ENCODE results near the gene DNAH2.

The DNAH2 gene

GRCh38 chr17:7703584-7704479 is 13.7 kb upstream of the DNAH2 start:
- DNase-seq (ENCODE audit: low read depth): peak; percentile 43

DNA sequence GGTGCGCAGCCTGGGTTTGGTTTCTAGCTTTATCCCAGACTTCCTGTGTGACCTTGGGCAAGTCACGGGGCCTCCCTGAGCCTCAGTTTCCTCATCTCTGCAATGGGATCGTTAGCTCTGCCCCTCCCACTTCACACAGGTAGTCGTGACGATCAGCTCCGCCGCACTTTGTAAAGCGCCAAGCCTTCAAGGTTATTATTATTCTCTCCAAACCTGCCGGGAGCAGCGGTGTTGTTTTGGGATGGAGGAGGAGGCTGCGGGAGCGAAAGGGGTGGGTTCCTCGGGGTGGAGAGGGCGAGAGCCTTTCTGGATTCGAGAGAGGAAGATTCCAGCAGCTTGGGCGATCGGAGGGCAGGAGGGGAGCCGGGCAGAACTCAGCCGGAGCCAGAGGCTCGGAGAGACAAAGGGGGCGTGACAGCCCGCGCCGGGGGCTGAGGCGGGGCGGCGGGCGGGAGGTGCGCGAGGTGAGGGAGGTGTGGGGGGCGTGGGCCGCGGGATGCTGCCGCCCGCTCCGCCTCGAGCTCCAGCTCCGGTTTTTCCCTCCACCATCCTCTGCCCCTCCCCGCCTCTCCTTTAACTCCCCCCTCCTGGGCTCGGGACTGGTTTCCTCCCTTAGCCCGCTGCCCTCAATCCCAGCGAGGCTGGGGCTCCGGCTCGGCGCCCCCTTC is 12.8 kb upstream of the DNAH2 start, which contains the start of gene EFNB3:
Gene EFNB3 (plus strand): TSS at position 602 of the 668 bp plus-strand sequence. CDS start 397 bp downstream, outside the sequence.
- DNase-seq (ENCODE audit: low read depth): peak; percentile 24

DNA sequence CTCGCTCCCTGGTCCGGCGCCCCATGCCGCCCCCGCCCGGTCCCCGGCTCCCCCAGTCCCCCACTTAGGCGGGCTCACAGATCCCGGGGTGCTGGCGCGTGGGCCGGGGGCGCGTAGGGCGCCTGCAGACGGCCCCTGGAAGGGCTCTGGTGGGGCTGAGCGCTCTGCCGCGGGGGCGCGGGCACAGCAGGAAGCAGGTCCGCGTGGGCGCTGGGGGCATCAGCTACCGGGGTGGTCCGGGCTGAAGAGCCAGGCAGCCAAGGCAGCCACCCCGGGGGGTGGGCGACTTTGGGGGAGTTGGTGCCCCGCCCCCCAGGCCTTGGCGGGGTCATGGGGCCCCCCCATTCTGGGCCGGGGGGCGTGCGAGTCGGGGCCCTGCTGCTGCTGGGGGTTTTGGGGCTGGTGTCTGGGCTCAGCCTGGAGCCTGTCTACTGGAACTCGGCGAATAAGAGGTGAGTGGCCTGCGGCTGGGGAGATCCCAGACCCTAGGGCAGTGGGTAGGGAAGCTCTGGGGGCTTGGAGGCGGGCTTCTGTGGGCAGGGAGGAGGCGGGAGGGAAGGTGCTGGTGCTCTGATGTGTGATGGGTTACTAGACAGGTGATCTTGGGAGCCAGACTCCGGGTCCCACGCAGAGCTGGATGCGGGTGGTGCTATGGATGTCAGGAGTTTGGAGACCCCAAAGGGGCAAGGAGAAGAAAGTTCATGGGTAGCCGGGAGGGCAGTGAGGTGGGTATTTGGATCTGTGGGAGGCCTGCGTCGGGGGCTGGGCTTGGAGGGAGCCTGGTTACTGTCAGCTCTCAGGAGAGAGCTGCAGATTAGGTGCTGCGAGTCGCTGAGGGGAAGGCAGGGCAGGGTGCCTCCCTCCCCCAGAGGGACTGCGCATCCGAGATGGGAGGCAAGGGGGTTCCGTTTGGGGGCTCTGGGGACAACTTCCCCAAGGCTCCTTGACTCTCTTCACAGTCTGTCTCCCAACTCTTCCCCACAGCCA is 12.0 kb upstream of the DNAH2 start:
- DNase-seq (ENCODE audit: low read depth): no peak

DNA sequence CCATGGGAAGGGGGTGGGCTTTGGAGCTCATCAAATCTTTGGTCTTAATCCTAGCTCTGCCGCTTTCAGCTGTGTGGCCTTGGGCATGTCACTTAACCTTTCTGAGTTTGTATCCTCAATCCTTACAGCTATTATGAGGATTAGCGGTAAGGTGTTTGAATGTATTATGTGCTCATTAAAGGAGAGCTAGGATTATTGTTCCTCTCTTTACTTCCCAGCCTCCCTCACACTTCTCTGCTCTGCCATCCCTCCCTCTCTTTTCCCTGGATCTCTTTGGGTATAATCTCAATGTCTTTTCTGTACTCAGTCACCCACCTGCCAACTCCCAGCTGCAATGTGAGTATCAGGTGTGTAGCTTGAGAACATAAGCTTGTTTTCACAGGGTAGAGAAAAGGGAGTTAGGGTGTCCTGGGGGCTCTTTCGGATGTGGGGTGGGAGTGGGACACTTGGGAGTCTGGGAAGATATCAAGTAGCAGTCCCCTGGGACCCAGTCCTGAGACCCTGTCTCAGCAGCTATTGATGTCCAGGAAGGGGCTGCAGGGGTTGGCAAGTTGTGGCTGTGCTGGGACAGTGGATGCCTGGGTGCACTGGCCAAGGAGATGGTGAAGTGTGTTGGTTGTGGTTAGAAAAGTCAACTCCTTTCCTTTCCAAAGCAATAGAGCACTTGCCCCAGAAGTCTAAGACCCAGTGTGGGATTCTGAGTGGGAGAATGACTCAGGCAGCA is 10.8 kb upstream of the DNAH2 start:
- no peak for DNase-seq (ENCODE audit: low read depth)

DNA sequence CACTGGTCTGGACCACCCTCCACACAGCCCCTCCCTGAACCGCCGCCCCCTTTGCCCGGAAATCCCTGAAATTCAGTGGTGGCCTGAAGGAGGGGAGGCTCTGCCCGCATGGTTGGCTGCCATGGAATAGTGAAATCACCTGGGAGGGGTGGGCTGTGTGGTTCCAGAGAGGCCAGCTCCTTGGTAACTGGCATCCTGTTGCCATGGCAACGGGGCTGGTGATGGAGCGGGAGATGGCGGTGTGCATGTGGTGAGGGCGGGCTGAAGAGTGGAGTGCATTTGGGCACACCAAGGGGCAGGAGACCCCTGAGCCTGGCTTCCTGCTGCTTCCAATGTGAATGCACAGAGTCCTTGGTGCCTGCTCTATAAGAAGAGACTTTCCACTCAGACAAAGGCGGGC is 10.1 kb upstream of the DNAH2 start:
- DNase-seq (ENCODE audit: low read depth): no peak

GRCh38 chr17:7707858-7708750 is 9.4 kb upstream of the DNAH2 start:
- DNase-seq (ENCODE audit: low read depth): no peak

- DNase-seq (ENCODE audit: low read depth): no peak
Observed at GRCh38 chr17:7709031-7709430, 8.5 kb upstream of the DNAH2 start.

GRCh38 chr17:7710301-7710700 is 7.2 kb upstream of the DNAH2 start:
- DNase-seq (ENCODE audit: low read depth): no peak

DNA sequence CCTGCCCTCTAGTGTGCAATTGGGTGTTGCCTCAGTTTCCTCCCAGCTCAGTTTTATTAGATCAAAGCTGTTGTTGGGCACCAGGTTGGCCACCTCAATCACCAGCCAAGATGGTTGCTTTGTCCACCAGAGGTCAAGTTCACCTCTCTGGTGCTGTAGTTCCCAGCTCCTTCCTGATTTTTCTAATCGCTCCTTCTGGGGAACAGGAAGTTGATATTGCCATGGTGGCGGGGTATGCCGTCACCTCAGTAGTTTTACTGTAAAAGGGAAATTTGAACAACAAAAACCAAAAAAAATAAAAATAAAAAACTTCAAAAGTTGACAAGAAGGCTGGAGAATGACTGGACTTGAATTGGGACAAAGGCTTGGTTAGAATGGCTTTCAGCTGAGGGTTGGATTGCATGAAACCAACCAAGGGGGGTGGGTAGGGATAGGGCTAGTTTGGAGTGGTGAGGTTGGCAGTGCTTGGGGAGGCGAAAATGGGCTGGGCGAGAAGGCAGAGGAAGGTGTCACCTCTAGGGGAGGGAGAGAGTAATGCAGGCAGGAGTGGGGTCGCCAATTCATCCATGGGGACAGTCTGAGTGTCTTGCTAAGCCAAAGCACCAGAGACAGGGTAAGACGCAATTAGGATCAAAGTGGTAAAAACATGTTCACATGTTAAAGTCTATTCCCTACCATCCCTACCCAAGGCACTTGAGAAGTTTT is 6.3 kb upstream of the DNAH2 start:
- DNase-seq (ENCODE audit: low read depth): no peak

- no peak for DNase-seq (ENCODE audit: low read depth)
Observed at GRCh38 chr17:7712111-7712771, 5.3 kb upstream of the DNAH2 start.

- no peak for DNase-seq (ENCODE audit: low read depth)
Observed at GRCh38 chr17:7713782-7714181, 3.8 kb upstream of the DNAH2 start.

GRCh38 chr17:7714721-7715594 is 2.6 kb upstream of the DNAH2 start:
- DNase-seq (ENCODE audit: low read depth): no peak

DNA sequence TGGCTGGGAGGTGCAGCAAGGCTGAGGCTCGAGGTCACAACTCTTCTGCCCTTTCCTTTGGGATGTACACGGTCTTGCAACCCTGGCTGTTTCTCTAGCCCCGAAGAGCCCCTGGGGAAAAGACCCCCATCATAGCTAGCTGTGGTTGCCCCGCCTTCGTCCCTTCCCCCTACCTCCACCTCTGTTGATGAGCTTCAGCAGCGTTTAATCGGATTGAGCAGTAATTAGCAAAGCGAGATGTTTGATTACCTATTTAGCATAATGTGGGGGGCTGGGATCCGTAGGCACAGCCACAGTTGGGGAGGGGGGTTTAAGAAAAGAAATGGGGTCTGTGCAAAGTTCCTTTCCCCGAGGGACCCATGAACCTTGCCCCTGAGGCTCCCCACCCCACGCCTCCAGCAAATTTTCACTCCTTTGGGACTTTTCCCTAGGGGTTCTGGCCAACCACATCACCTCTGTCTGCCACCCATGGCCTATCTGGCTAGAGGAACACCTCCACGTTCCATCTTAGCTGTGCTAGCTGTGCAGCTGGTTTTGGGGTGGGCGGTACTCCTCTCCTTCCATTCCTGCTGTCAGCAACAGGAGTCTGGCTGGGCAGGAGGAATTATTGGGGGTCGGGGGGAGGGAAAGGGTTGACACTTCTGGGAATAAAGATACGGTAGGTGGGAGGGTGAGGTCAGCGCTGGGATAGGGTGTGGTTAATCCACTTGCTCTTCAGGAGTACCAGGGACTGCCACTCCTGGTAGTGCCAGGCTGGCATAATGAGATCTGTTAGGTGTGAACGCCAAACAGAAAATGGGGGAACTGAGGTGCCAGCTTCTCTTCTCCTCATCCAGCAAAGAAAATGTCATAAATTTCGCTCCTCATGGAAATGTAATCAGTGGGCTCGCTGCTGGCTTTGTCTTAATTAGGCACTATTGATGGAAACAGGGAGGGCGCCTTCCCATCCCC is 1.3 kb upstream of the DNAH2 start:
- no peak for DNase-seq (ENCODE audit: low read depth)

- DNase-seq (ENCODE audit: low read depth): no peak
Observed at GRCh38 chr17:7717756-7718350, 309 bp downstream of the DNAH2 start.

GRCh38 chr17:7719661-7720060 is 2.1 kb downstream of the DNAH2 start:
- no peak for DNase-seq (ENCODE audit: low read depth)

- DNase-seq (ENCODE audit: low read depth): no peak
Observed at GRCh38 chr17:7720125-7720524, 2.6 kb downstream of the DNAH2 start.

GRCh38 chr17:7721612-7722011 is 4.1 kb downstream of the DNAH2 start:
- DNase-seq (ENCODE audit: low read depth): no peak

All from fibroblast of gingiva (primary cell).